DOHH2 (cell line): ENCODE measurements around the gene MVB12A.
A peak's percentile ranks its signal among the peaks of the same experiment; 100 is the strongest.

Source experiments
- H3F3A ChIP-seq: fragments of 200-600 bp; sonication (generic), shearing (Covaris generic); 2 replicates; pipeline ENCODE4 v1.6.0; 2016; ENCODE audit warnings: antibody characterized with exemption, mild to moderate bottlenecking; ENCODE audit not compliant: control insufficient read depth, insufficient read depth
- H3K27ac ChIP-seq: fragments of 200-600 bp; sonication (generic); 2 replicates; pipeline ENCODE4 v1.5.1; 2014; ENCODE audit warnings: low read depth, mild to moderate bottlenecking, low read length, moderate library complexity
- H3K27me3 ChIP-seq: fragments of 200-600 bp; sonication (generic); 2 replicates; pipeline ENCODE4 v1.6.1; 2014; ENCODE audit warnings: mild to moderate bottlenecking, low read length, mixed read lengths; ENCODE audit not compliant: control insufficient read depth
- H3K36me3 ChIP-seq: fragments of 200-600 bp; sonication (generic); 2 replicates; pipeline ENCODE4 v1.6.1; 2014; ENCODE audit warnings: mild to moderate bottlenecking, low read length, moderate library complexity, mixed read lengths; ENCODE audit not compliant: control insufficient read depth
- H3K4me1 ChIP-seq: fragments of 200-600 bp; sonication (generic); 2 replicates; pipeline ENCODE4 v1.6.1; 2014; ENCODE audit warnings: mild to moderate bottlenecking, low read length, mixed read lengths; ENCODE audit not compliant: control insufficient read depth
- H3K4me2 ChIP-seq: fragments of 200-600 bp; sonication (generic); 2 replicates; pipeline ENCODE4 v1.6.0; 2014; ENCODE audit warnings: mild to moderate bottlenecking, low read length, moderate library complexity
- H3K4me3 ChIP-seq: fragments of 200-600 bp; sonication (generic); 2 replicates; pipeline ENCODE4 v1.5.1; 2014; ENCODE audit warnings: mild to moderate bottlenecking, low read length, mixed read lengths
- H3K79me2 ChIP-seq: fragments of 200-600 bp; sonication (generic); 2 replicates; pipeline ENCODE4 v1.6.1; 2014; ENCODE audit warnings: mild to moderate bottlenecking, low read length, mixed read lengths; ENCODE audit not compliant: control insufficient read depth
- H3K9me2 ChIP-seq: fragments of 200-600 bp; sonication (generic); replicated peaks from 2 replicates; pipeline ENCODE4 v1.6.1; 2014; ENCODE audit warnings: mild to moderate bottlenecking, low read length, mixed read lengths; ENCODE audit not compliant: control insufficient read depth
- H3K9me3 ChIP-seq: fragments of 200-600 bp; sonication (generic); 2 replicates; pipeline ENCODE4 v1.6.1; 2014; ENCODE audit warnings: antibody characterized with exemption, low read length, mixed read lengths; ENCODE audit not compliant: control insufficient read depth, insufficient read depth
- H4K20me1 ChIP-seq: fragments of 200-600 bp; sonication (generic); 2 replicates; pipeline ENCODE4 v1.6.0; 2014; ENCODE audit warnings: low read depth, mild to moderate bottlenecking, antibody characterized with exemption, low read length, moderate library complexity; ENCODE audit not compliant: control insufficient read depth, insufficient read depth
- EZH2phosphoT487 ChIP-seq: fragments of 200-600 bp; sonication (generic); IDR thresholded peaks from 2 replicates; pipeline ENCODE4 v1.6.1; 2017; ENCODE audit warnings: borderline replicate concordance, mild to moderate bottlenecking, antibody characterized with exemption, low read length, moderate library complexity, mixed read lengths
- TF ChIP-seq, protein P1 (sequence below): fragments of 200-600 bp; sonication (generic); IDR thresholded peaks from one replicate; pipeline ENCODE4 v1.5.1; 2014; ENCODE audit warnings: antibody characterized with exemption, mild to moderate bottlenecking, low read depth, low read length; ENCODE audit not compliant: poor library complexity, severe bottlenecking

The MVB12A gene

DNA sequence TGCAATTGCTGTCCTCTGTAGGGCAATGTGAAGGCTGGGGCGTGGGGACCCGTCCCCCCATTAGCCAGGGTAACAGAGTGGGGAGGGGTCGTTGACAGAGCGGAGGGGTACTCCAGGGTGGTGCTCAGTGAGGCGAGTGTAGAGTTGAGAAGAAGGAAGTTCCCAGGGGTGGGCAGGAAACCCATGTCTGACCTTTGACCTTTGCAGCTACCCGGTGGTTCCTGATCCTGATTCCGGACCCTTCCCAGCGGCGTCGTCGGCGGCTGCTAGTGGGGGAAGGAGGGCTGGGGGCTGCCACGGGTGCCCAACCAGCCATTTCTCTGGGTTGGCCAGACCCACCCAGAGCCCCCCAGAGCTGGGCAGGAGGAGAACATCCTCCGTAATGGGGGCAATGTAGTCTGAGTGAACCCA lies 40.6 kb upstream of the MVB12A start:
- Histone ChIP-seq H3K36me3 (no peaks in the 10 kb centered on the region), H3K4me2 (peak overlapping the region; percentile 14; the same call in 1 of the 2 replicates), H3K79me2 (no peaks in the 10 kb centered on the region), H3K9me3 (0 out of 2 replicates have a peak, but pooled peaks cover 4% of the 10 kb centered on the region), H3F3A (peaks cover 4% of the 10 kb centered on the region; the same call in 1 of the 2 replicates), H3K9me2 (no peaks in the 10 kb centered on the region), H3K27me3 (no peaks in the 10 kb centered on the region), H3K4me1 (peaks cover 52% of the 10 kb centered on the region), H3K27ac (no peak overlapping the region), H4K20me1 (no peaks in the 10 kb centered on the region), H3K4me3 (no peak overlapping the region)
- TF ChIP-seq, protein P1, sequence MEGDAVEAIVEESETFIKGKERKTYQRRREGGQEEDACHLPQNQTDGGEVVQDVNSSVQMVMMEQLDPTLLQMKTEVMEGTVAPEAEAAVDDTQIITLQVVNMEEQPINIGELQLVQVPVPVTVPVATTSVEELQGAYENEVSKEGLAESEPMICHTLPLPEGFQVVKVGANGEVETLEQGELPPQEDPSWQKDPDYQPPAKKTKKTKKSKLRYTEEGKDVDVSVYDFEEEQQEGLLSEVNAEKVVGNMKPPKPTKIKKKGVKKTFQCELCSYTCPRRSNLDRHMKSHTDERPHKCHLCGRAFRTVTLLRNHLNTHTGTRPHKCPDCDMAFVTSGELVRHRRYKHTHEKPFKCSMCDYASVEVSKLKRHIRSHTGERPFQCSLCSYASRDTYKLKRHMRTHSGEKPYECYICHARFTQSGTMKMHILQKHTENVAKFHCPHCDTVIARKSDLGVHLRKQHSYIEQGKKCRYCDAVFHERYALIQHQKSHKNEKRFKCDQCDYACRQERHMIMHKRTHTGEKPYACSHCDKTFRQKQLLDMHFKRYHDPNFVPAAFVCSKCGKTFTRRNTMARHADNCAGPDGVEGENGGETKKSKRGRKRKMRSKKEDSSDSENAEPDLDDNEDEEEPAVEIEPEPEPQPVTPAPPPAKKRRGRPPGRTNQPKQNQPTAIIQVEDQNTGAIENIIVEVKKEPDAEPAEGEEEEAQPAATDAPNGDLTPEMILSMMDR, result no peak
- no peak for TF ChIP-seq EZH2phosphoT487

DNA sequence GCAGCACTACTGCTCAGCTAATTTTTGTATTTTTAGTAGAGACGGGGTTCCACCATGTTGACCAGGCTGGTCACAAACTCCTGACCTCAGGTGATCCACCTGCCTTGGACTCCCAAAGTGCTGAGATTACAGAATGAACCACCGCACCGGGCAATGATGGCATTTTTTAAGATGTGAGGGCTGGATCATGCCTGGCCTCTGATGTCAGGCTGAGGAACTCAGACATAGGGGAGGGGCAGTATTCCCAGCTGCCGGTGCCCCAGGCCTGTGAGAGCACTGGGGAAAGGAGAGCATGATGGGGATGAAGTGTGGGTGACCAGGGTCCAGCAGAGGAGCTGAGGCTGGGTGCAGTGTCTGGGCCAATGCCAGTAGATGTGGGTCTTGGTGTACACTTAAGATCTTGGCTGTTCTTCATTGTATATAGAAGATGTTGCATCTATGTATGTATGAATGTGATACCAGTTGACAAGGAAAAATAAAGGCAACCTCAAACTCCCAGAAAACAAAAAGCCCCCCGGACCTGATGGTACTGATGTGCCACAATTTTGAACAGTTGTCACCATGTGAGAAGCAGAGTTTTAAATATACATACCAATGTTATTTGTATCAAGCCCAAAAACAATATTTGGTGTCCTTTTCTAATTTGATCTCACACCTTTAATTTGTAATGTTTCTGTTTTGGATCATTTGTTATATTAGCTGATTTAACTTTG lies 39.3 kb upstream of the MVB12A start:
- TF ChIP-seq, protein P1, result no peak
- TF ChIP-seq EZH2phosphoT487, result no peak
- no peaks in the 10 kb centered on the region for H3K9me2 ChIP-seq
- no peaks in the 10 kb centered on the region for H3K27me3 ChIP-seq
- H3K27ac ChIP-seq, result no peak overlapping the region
- 0 out of 2 replicates have a peak, but pooled peaks cover 4% of the 10 kb centered on the region for H3K9me3 ChIP-seq
- H4K20me1 ChIP-seq, result no peaks in the 10 kb centered on the region
- no peaks in the 10 kb centered on the region for H3K79me2 ChIP-seq
- no peak overlapping the region for H3K4me3 ChIP-seq
- no peaks in the 10 kb centered on the region for H3K36me3 ChIP-seq
- peaks cover 9% of the 10 kb centered on the region; the same call in 1 of the 2 replicates for H3F3A ChIP-seq
- H3K4me2 ChIP-seq, result no peak overlapping the region
- H3K4me1 ChIP-seq, result peaks cover 43% of the 10 kb centered on the region

DNA sequence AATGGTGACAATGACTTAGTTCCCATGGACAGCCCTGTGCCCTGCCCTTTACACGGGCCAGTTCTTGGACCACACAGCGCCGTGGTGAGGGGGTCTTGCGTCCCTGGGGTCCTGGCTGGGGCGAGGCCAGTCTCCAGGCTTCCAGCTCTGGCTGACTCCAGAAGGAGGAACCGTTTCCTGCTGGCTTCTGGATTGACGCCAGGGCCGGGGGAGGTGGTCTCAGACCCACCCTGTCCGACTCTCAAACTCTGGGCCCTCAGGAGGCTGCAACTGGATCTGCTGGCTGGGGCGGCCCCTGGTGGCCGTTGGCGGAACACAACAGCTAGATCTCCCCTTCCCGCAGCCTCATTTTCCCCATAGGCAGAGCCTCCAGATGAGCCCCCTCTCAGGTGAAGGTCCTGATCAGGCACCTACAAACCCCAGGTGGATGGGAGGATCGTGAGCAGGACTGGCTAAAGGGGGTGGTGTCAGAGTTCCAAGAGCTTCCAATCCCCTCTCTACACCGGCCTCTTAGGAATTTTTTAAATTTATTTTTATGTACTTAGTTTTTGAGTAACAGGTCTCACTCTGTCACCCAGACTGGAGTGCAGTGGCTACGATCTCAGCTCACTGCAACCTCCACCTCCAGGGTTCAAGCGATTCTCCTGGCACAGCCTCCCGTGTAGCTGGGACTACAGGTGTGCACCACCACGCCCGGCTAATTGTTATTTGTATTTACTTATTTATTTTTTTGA lies 33.8 kb upstream of the MVB12A start:
- no peaks in the 10 kb centered on the region for H3K9me3 ChIP-seq
- H3K27ac ChIP-seq, result no peak overlapping the region
- H3K9me2 ChIP-seq, result no peaks in the 10 kb centered on the region
- H4K20me1 ChIP-seq, result no peaks in the 10 kb centered on the region
- no peaks in the 10 kb centered on the region for H3K36me3 ChIP-seq
- 0 out of 2 replicates have a peak, but pooled peaks cover 2% of the 10 kb centered on the region for H3K27me3 ChIP-seq
- no peak overlapping the region for H3K4me2 ChIP-seq
- peaks cover 5% of the 10 kb centered on the region; the same call in 1 of the 2 replicates for H3F3A ChIP-seq
- no peaks in the 10 kb centered on the region for H3K79me2 ChIP-seq
- peaks cover 26% of the 10 kb centered on the region for H3K4me1 ChIP-seq
- no peak overlapping the region for H3K4me3 ChIP-seq
- TF ChIP-seq, protein P1, result peak; percentile 87
- TF ChIP-seq EZH2phosphoT487, result no peak
